ENCODE measurements around the gene MLLT1. TPM values are rescaled to one million over a fixed set of nuclear protein-coding genes. Genes with fewer than 3 reads are reported as not detected.

The MLLT1 gene
- total and polyA plus RNA-seq, 2 experiments from 2014 or later: 13.3 to 19.1 TPM

DNA sequence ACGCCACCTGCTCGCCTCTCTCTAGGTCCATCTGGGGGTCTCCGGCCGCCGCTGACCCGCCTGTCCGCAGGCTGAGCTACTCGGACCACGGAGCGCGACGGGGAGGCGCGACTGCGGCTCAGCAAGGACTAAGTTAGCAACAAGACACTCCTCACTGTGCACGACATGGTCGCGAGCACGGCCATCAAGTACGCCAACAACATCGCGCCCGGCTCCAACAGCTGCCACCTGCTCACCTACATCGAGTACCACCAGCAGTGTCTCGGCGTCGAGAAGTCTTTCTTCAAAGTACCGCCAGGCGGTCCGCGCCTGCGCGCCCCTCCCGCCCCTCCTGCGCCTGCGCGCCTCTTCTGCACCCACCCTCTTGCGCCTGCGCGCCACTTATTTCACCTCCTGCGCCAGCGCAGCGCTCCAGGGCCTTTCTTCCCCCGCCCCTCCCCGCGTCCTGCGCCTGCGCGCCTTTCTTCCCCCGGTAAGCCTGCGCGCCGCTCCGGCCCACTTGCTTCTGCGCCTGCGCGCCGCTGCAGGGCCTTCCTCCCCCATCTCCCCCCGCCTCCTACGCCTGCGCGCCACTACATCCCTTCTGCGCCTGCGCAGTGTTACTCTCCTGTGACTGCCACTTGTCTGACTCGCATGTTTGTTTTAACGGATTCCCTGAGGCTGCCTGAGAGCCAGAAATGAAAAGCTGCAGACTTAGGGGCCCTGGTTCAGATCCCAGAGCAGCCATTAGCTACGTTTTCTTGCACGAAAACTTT is 80.4 kb downstream of the MLLT1 start:
- peak overlapping the region; percentile 86 for H3K4me2 ChIP-seq (ENCODE audit: unreplicated experiment)
- H3K27ac ChIP-seq: peak overlapping the region; percentile 59
- DNase-seq: peak; percentile 99
- peak overlapping the region; percentile 95 for H3K4me3 ChIP-seq
- WGBS, 2 experiments (ENCODE audit: low coverage in 1 of 2, low lambda C conversion rate in 2 of 2, missing lambda C conversion rate in 2 of 2): 1% methylated on average over 39 to 68 of the region's 68 CpGs
- no peaks in the 10 kb centered on the region for H3K27me3 ChIP-seq (replicated peaks; ENCODE audit: insufficient read depth)
- H3K9me3 ChIP-seq (ENCODE audit: low read depth): no peaks in the 10 kb centered on the region
- peak overlapping the region; percentile 99 for H2AFZ ChIP-seq
- no peaks in the 10 kb centered on the region for H3K36me3 ChIP-seq (ENCODE audit: low read depth)
- no peaks in the 10 kb centered on the region for H4K20me1 ChIP-seq (ENCODE audit: insufficient read depth)
- in situ Hi-C loops (cut with MboI): no loop called here
- H3K79me2 ChIP-seq (ENCODE audit: insufficient read depth): peaks cover 28% of the 10 kb centered on the region
- H3K9me2 ChIP-seq (ENCODE audit: insufficient read depth): no peaks in the 10 kb centered on the region
- peak overlapping the region; percentile 82 for H3K9ac ChIP-seq
- H3K4me1 ChIP-seq (ENCODE audit: insufficient read depth): peaks cover 10% of the 10 kb centered on the region; the same call in 1 of the 2 replicates
- H3F3A ChIP-seq (ENCODE audit: insufficient read depth): no peaks in the 10 kb centered on the region
- no peak for TF ChIP-seq EZH2phosphoT487 (IDR thresholded peaks at IDR 0.05; ENCODE audit: insufficient read depth, low read depth)
- TF ChIP-seq EZH2 (IDR thresholded peaks at IDR 0.05; ENCODE audit: insufficient read depth, poor library complexity, severe bottlenecking): no peak

DNA sequence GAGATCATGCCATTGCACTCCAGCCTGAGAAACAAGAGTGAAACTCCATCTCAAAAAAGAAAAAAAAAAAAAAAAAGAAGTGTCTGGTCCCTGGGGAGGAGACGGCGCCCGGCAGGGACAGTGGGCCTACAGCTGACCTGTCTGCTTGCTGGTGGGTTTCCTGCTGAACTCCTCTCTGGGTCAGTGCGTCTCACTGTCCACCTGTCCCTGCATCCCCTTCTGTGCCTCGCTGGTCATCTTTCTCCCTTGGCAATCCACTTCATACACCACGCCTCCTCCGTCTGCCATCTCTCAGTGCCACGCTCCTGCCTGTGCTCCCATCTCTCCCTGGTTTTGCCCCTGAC is 80.9 kb downstream of the MLLT1 start:
- no peaks in the 10 kb centered on the region for H3K27me3 ChIP-seq (replicated peaks; ENCODE audit: insufficient read depth)
- peak; percentile 50 for DNase-seq
- no peak for TF ChIP-seq EZH2 (IDR thresholded peaks at IDR 0.05; ENCODE audit: insufficient read depth, poor library complexity, severe bottlenecking)
- TF ChIP-seq EZH2phosphoT487 (IDR thresholded peaks at IDR 0.05; ENCODE audit: insufficient read depth, low read depth): no peak
- no peak overlapping the region for H3K27ac ChIP-seq
- in situ Hi-C loops (cut with MboI): no loop called here
- WGBS, 2 experiments (ENCODE audit: low coverage in 1 of 2, low lambda C conversion rate in 2 of 2, missing lambda C conversion rate in 2 of 2): 18 to 19% methylated on average over 8 of the region's 8 CpGs
- no peaks in the 10 kb centered on the region for H3K36me3 ChIP-seq (ENCODE audit: low read depth)
- no peaks in the 10 kb centered on the region for H3F3A ChIP-seq (ENCODE audit: insufficient read depth)
- peak overlapping the region; percentile 95 for H3K4me3 ChIP-seq
- no peaks in the 10 kb centered on the region for H3K9me3 ChIP-seq (ENCODE audit: low read depth)
- H3K4me2 ChIP-seq (ENCODE audit: unreplicated experiment): peak overlapping the region; percentile 86
- peak overlapping the region; percentile 82 for H3K9ac ChIP-seq
- no peaks in the 10 kb centered on the region for H4K20me1 ChIP-seq (ENCODE audit: insufficient read depth)
- no peaks in the 10 kb centered on the region for H3K9me2 ChIP-seq (ENCODE audit: insufficient read depth)
- H3K79me2 ChIP-seq (ENCODE audit: insufficient read depth): peaks cover 28% of the 10 kb centered on the region
- peak overlapping the region; percentile 99 for H2AFZ ChIP-seq
- peaks cover 8% of the 10 kb centered on the region; the same call in 1 of the 2 replicates for H3K4me1 ChIP-seq (ENCODE audit: insufficient read depth)

DNA sequence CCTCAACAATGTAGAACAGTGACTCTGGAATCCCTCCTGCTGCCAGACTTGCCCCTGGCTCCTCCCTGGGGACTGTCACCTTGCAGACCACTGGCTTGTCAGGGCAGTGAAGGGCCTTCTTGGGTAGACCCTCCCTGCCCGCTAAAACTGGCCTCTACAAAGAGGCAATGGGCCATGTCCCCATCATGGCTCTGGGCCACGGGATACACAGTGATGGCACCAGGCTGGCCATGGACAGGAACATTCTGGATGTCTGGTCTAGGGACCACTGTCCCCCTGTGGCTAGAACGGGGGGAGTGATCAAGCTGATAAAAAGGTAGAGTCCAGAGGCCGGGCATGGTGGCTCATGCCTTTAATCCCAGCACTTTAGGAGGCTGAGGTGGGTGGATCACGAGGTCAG is 83.4 kb downstream of the MLLT1 start:
- in situ Hi-C loops (cut with MboI): no loop called here
- Histone ChIP-seq H3K4me3 (no peak overlapping the region), H3K27me3 (replicated peaks; ENCODE audit: insufficient read depth) (no peaks in the 10 kb centered on the region)

DNA sequence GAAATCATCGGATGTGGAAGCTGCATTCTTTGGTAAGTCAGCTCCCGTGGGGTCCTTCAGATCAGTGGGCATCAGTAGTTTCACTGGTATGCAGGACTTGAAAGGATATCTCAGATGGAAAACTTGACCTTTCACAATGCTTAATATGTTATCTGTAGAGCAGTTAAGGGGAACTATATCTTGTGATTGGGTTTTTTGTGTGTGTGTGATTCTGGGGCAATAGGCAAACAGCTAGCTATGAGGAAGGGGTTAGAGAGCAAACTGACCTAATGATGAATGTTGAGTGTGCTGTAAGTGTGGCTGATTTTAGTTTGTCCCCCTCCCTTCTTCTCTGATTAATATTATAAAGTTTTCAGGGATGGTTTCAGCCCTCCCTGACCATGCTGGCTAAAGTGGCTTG is 91.0 kb downstream of the MLLT1 start:
- Histone ChIP-seq H2AFZ (no peak overlapping the region), H3K4me1 (ENCODE audit: insufficient read depth) (no peaks in the 10 kb centered on the region), H3K4me3 (no peak overlapping the region), H3K79me2 (ENCODE audit: insufficient read depth) (no peaks in the 10 kb centered on the region), H3K9me3 (ENCODE audit: low read depth) (no peaks in the 10 kb centered on the region), H3K27me3 (replicated peaks; ENCODE audit: insufficient read depth) (no peaks in the 10 kb centered on the region), H3K27ac (no peak overlapping the region), H3K36me3 (ENCODE audit: low read depth) (no peaks in the 10 kb centered on the region), H4K20me1 (ENCODE audit: insufficient read depth) (no peaks in the 10 kb centered on the region), H3K9me2 (ENCODE audit: insufficient read depth) (no peaks in the 10 kb centered on the region), H3F3A (ENCODE audit: insufficient read depth) (no peaks in the 10 kb centered on the region), H3K4me2 (ENCODE audit: unreplicated experiment) (no peak overlapping the region), H3K9ac (no peak overlapping the region)
- DNase-seq: no peak
- in situ Hi-C loops (cut with MboI): no loop called here
- WGBS, 2 experiments (ENCODE audit: low coverage in 1 of 2, low lambda C conversion rate in 2 of 2, missing lambda C conversion rate in 2 of 2): 95 to 98% methylated on average over 2 of the region's 2 CpGs
- TF ChIP-seq EZH2phosphoT487 (IDR thresholded peaks at IDR 0.05; ENCODE audit: insufficient read depth, low read depth) (no peak), EZH2 (IDR thresholded peaks at IDR 0.05; ENCODE audit: insufficient read depth, poor library complexity, severe bottlenecking) (no peak)

More for the DNA sequence above, 83.4 kb downstream of the MLLT1 start:
- TF ChIP-seq EZH2phosphoT487 (IDR thresholded peaks at IDR 0.05; ENCODE audit: insufficient read depth, low read depth) (no peak), EZH2 (IDR thresholded peaks at IDR 0.05; ENCODE audit: insufficient read depth, poor library complexity, severe bottlenecking) (no peak)
- Histone ChIP-seq H3K79me2 (ENCODE audit: insufficient read depth) (peaks cover 28% of the 10 kb centered on the region), H4K20me1 (ENCODE audit: insufficient read depth) (no peaks in the 10 kb centered on the region), H3K4me1 (ENCODE audit: insufficient read depth) (peaks cover 8% of the 10 kb centered on the region; the same call in 1 of the 2 replicates), H3K9me3 (ENCODE audit: low read depth) (no peaks in the 10 kb centered on the region), H3K9me2 (ENCODE audit: insufficient read depth) (no peaks in the 10 kb centered on the region), H3K9ac (no peak overlapping the region), H3K4me2 (ENCODE audit: unreplicated experiment) (no peak overlapping the region), H3K36me3 (ENCODE audit: low read depth) (no peaks in the 10 kb centered on the region), H3F3A (ENCODE audit: insufficient read depth) (no peaks in the 10 kb centered on the region), H2AFZ (no peak overlapping the region), H3K27ac (no peak overlapping the region)
- no peak for DNase-seq
- 96% methylated on average over 4 to 5 of the region's 5 CpGs for WGBS, 2 experiments (ENCODE audit: low coverage in 1 of 2, low lambda C conversion rate in 2 of 2, missing lambda C conversion rate in 2 of 2)

Data from GM23248 (cell line).